Uterus (tissue), 4 donors: ENCODE results near the gene TDP1. TPM values are rescaled to one million over a fixed set of nuclear protein-coding genes. Genes with fewer than 3 reads are reported as not detected.

Experiments used
- DNase-seq, 2 donors: peaks; one replicate each; pipeline ENCODE4 v3.0.0-alpha.2; 2019 to 2020
- H3K27ac ChIP-seq, 2 donors: fragments of 200-600 bp; sonication (generic); 1 replicate in 1 of 2; 2 replicates in 1 of 2; pipeline ENCODE4 v1.5.1; 2016 to 2018
- H3K27me3 ChIP-seq, 2 donors: fragments of 200-600 bp; sonication (generic); one replicate each; pipeline ENCODE4 v1.5.1; 2018 to 2019; ENCODE audit warnings: control low read depth in 1 of 2
- H3K36me3 ChIP-seq, 2 donors: fragments of 200-600 bp; sonication (generic); one replicate each; pipeline ENCODE4 v1.5.1; 2019; ENCODE audit warnings: control low read depth in 1 of 2
- H3K4me1 ChIP-seq, 2 donors: fragments of 200-600 bp; sonication (generic); one replicate each; pipeline ENCODE4 v1.5.1; 2018 to 2019; ENCODE audit warnings: control low read depth in 1 of 2
- H3K4me3 ChIP-seq, 2 donors: fragments of 200-600 bp; sonication (generic); 1 replicate in 1 of 2; 2 replicates in 1 of 2; pipeline ENCODE4 v1.5.1; 2018 to 2019; ENCODE audit warnings: mild to moderate bottlenecking in 1 of 2
- H3K9me3 ChIP-seq, 2 donors: fragments of 200-600 bp; sonication (generic); one replicate each; pipeline ENCODE4 v1.5.1; 2019; ENCODE audit warnings: control low read depth in 1 of 2
- POLR2A ChIP-seq, 2 donors: fragments of 450-650 bp; IDR thresholded peaks; one replicate each; pipeline ENCODE4 v1.6.1; 2016; ENCODE audit warnings: antibody characterized with exemption in 2 of 2, mild to moderate bottlenecking in 1 of 2, moderate library complexity in 1 of 2
- intact Hi-C: fragments of 100-400 bp; cut with DNase I; formaldehyde crosslinking; loops from one replicate; pipeline ENCODE4 v1.15.1; 2023; ENCODE audit warnings: low total_unique reads
- total RNA-seq, 4 donors: library from RNA; depleted of rRNA in 3 of 4; stranded (reverse); fragments of >200 nt in 3 of 4; gene quantifications; one replicate each; pipeline versions ENCODE4 v1.1.0 to v1.2.4, GENCODE V29; 2014 to 2023
- TF ChIP-seq, protein P1 (sequence below), 4 experiments: fragments of 200-600 bp in 2 of 4; fragments of 450-650 bp in 2 of 4; sonication (generic) in 2 of 4; IDR thresholded peaks; one replicate each; pipeline ENCODE4 v1.5.1; 2016 to 2019; ENCODE audit warnings: antibody characterized with exemption in 4 of 4, mild to moderate bottlenecking in 2 of 4, moderate library complexity in 1 of 4
- donor health status: DM: yes; HTN: yes; CAD: no.

TDP1 gene
- 10 to 100 TPM in 2 of 4 donors, 1 to 10 TPM in 2; 1.3 to 30.8 (median 9.8) TPM for total RNA-seq

DNA sequence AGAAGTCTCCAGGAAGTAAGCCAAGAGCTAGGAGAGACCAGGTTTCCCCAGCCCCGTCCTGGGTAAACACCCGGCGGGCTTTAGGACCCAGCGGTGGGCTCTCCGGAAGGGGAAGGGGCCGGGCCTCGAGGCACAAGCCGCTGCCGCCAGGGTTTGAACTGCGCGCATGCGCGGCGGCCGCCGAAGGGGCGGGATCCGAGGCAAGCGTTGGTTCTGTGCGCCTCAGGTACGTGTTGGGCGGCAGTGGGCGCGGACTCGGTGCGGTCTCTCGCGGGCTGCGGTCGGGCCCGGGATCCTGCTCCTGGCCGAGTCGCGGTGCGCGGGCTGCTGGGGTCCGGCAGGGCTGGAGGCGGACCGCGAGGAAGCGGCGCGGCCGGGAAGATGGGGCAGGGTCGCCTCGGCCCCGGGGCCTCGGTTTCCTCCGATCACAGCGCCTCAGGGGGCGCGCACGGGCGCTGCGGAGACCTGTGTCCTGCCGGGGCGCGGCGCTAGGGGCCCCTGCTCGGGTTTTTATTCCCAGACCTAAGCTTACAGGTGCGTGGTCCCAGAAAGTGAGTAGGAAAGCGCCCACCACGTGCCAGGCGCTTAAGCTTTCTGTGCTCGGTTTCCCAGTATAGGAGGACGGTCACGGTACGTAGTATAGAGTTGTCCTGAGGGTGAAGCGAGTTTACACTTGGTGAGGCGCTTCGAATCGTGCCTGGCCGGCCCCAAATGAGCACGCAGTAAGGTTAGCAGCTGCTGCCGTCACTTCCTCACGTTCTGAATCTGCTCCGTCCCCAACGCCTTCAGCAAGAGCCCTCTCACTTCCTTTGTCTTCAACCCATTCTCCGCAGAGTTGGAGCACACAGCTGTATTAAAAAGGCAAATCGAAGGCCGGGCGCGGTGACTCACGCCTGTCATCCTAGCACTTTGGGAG is at the start of gene TDP1:
Gene TDP1, plus strand, starts transcription at position 183 of the 916 bp plus-strand sequence. CDS start 7,188 bp downstream, outside the sequence.
- no peaks in the 10 kb centered on the region for H3K36me3 ChIP-seq
- intact Hi-C loops = no loop called here
- no peaks in the 10 kb centered on the region for H3K9me3 ChIP-seq
- peak; percentile 94 to 95 for DNase-seq
- H3K27me3 ChIP-seq = no peaks in the 10 kb centered on the region
- H3K4me3 ChIP-seq = peak within 1 kb of the TSS; percentile 58 to 67
- peaks cover 0 to 9% of the 10 kb centered on the region in 2 donors for H3K4me1 ChIP-seq
- peak within 1 kb of the TSS; percentile 82 to 90 for H3K27ac ChIP-seq
- peak; percentile 58 to 88 for TF ChIP-seq POLR2A (IDR thresholded peaks at IDR 0.05)
- TF ChIP-seq, protein P1, sequence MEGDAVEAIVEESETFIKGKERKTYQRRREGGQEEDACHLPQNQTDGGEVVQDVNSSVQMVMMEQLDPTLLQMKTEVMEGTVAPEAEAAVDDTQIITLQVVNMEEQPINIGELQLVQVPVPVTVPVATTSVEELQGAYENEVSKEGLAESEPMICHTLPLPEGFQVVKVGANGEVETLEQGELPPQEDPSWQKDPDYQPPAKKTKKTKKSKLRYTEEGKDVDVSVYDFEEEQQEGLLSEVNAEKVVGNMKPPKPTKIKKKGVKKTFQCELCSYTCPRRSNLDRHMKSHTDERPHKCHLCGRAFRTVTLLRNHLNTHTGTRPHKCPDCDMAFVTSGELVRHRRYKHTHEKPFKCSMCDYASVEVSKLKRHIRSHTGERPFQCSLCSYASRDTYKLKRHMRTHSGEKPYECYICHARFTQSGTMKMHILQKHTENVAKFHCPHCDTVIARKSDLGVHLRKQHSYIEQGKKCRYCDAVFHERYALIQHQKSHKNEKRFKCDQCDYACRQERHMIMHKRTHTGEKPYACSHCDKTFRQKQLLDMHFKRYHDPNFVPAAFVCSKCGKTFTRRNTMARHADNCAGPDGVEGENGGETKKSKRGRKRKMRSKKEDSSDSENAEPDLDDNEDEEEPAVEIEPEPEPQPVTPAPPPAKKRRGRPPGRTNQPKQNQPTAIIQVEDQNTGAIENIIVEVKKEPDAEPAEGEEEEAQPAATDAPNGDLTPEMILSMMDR (IDR thresholded peaks at IDR 0.05) = peak in 2 of 4 experiments; percentile 28 to 42

- no peaks in the 10 kb centered on the region for H3K27me3 ChIP-seq
- H3K27ac ChIP-seq = no peak overlapping the region
- H3K36me3 ChIP-seq = no peaks in the 10 kb centered on the region
- no peak overlapping the region for H3K4me3 ChIP-seq
- DNase-seq = no peak
- H3K4me1 ChIP-seq = peaks cover 0 to 2% of the 10 kb centered on the region in 2 donors
- TF ChIP-seq POLR2A (IDR thresholded peaks at IDR 0.05) = no peak
- no peaks in the 10 kb centered on the region for H3K9me3 ChIP-seq
- intact Hi-C loops = no loop called here
Observed at GRCh38 chr14:89906000-89906399, 49.7 kb upstream of the TDP1 start.

- H3K4me3 ChIP-seq = no peak overlapping the region
- no peaks in the 10 kb centered on the region for H3K36me3 ChIP-seq
- DNase-seq = no peak
- no peaks in the 10 kb centered on the region for H3K9me3 ChIP-seq
- H3K4me1 ChIP-seq = peaks cover 0 to 4% of the 10 kb centered on the region in 2 donors
- H3K27me3 ChIP-seq = no peaks in the 10 kb centered on the region
- TF ChIP-seq, protein P1 (IDR thresholded peaks at IDR 0.05) = no peak
- no peak for TF ChIP-seq POLR2A (IDR thresholded peaks at IDR 0.05)
- H3K27ac ChIP-seq = no peak overlapping the region
- intact Hi-C loops = no loop called here
Observed at GRCh38 chr14:89907655-89908054, 48.1 kb upstream of the TDP1 start.

DNA sequence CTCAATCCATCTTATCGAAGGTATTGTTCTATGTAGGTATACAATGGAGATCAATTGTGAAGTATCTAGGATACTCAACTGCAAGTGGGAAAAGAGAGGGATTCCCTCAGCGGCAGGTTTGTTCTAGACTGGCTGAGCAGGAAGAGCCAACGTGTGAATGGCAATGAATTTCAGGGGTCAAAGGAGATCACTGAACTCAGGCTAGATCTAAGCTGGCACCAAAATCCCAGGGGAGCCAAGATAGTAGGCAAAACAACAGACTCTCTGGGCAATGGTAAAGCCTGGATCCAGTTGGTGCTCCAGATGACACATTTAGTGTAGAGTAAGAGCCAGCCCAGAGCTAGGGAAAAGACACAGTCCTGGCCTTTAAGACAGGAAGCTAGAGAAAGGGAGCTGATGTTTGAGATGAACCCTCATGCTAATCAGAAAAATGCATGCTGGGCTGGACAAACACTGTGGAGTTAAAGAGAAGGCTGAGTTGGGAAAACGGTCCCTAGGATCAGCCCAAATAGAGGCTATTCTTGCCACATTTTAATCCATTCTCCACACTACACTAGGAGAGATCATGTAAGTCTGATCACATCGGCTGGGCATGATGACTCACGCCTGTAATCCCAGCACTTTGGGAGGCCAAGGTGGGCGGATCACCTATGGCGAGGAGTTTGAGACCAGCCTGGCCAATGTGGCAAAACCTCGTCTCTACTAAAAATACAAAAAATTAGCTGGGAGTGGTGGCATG is 46.8 kb upstream of the TDP1 start:
- Histone ChIP-seq H3K36me3 (no peaks in the 10 kb centered on the region), H3K9me3 (no peaks in the 10 kb centered on the region), H3K27me3 (no peaks in the 10 kb centered on the region), H3K27ac (no peak overlapping the region), H3K4me1 (peaks cover 0 to 4% of the 10 kb centered on the region in 2 donors), H3K4me3 (no peak overlapping the region)
- intact Hi-C loops = no loop called here
- TF ChIP-seq, protein P1 (IDR thresholded peaks at IDR 0.05) = no peak
- no peak for TF ChIP-seq POLR2A (IDR thresholded peaks at IDR 0.05)
- no peak for DNase-seq

DNA sequence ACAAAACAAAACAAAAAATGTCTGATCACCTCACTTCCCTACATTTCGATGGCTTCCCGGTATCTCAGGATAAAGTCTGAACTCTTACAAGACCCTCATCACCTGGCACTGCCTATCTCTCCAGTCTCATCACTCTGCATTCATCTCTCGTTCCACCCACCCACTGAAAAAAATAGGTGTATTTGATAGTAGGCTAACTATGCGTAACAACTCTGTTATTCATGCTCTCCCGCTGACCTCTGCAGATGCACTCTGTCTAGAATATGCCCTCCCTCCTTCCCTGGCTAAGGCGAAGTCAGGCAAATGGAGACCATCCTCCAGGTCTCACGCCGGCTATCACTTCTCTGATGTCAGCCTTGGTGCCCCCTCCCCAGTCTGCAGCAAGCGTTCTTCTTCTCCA is 46.1 kb upstream of the TDP1 start:
- DNase-seq = no peak
- H3K27ac ChIP-seq = no peak overlapping the region
- peaks cover 0 to 4% of the 10 kb centered on the region in 2 donors for H3K4me1 ChIP-seq
- no peak overlapping the region for H3K4me3 ChIP-seq
- no peaks in the 10 kb centered on the region for H3K9me3 ChIP-seq
- H3K36me3 ChIP-seq = no peaks in the 10 kb centered on the region
- intact Hi-C loops = no loop called here
- no peak for TF ChIP-seq POLR2A (IDR thresholded peaks at IDR 0.05)
- TF ChIP-seq, protein P1 (IDR thresholded peaks at IDR 0.05) = no peak
- H3K27me3 ChIP-seq = no peaks in the 10 kb centered on the region
